Smooth muscle cell (in vitro differentiated cells): ENCODE measurements around the gene MCC. TPM values are rescaled to one million over a fixed set of nuclear protein-coding genes. Genes with fewer than 3 reads are reported as not detected.

Experiments
- DNase-seq: peaks from one replicate; lab custom pipeline; 2025; ENCODE audit not compliant: unreplicated experiment; lab: John Stamatoyannopoulos, UW
- H2AFZ ChIP-seq: fragments of 200-600 bp; sonication (generic); 2 replicates; pipeline ENCODE4 v1.6.0; 2016; ENCODE audit warnings: antibody characterized with exemption, low read depth, mild to moderate bottlenecking
- H3F3A ChIP-seq: fragments of 200-600 bp; sonication (generic); 2 replicates; pipeline ENCODE4 v1.6.0; 2017; ENCODE audit warnings: antibody characterized with exemption, low read depth
- H3K27ac ChIP-seq: fragments of 200-600 bp; sonication (generic); 2 replicates; pipeline ENCODE4 v1.5.1; 2016; ENCODE audit warnings: low read depth, mild to moderate bottlenecking
- H3K27me3 ChIP-seq: fragments of 200-600 bp; sonication (generic); 2 replicates; pipeline ENCODE4 v1.6.1; 2016; ENCODE audit warnings: low read depth, mild to moderate bottlenecking
- H3K36me3 ChIP-seq: fragments of 200-600 bp; sonication (generic); 2 replicates; pipeline ENCODE4 v1.5.1; 2016; ENCODE audit warnings: low read depth
- H3K4me1 ChIP-seq: fragments of 200-600 bp; sonication (generic); 2 replicates; pipeline ENCODE4 v1.5.1; 2016; ENCODE audit warnings: low read depth
- H3K4me2 ChIP-seq: fragments of 200-600 bp; sonication (generic); 2 replicates; pipeline ENCODE4 v1.6.0; 2016; ENCODE audit warnings: mild to moderate bottlenecking
- H3K4me3 ChIP-seq: fragments of 200-600 bp; sonication (generic); 2 replicates; pipeline ENCODE4 v1.5.1; 2016; ENCODE audit warnings: mild to moderate bottlenecking
- H3K79me2 ChIP-seq: fragments of 200-600 bp; sonication (generic); 2 replicates; pipeline ENCODE4 v1.6.0; 2016; ENCODE audit warnings: low read depth, mild to moderate bottlenecking
- H3K9ac ChIP-seq: fragments of 200-600 bp; sonication (generic); 2 replicates; pipeline ENCODE4 v1.6.0; 2016; ENCODE audit warnings: low read depth
- H3K9me3 ChIP-seq: fragments of 200-600 bp; sonication (generic); replicated peaks from 2 replicates; pipeline ENCODE4 v1.5.1; 2016; ENCODE audit warnings: low read depth
- H4K20me1 ChIP-seq: fragments of 200-600 bp; sonication (generic); 2 replicates; pipeline ENCODE4 v1.6.0; 2016; ENCODE audit warnings: low read depth
- CTCF ChIP-seq: fragments of 200-600 bp; sonication (generic); IDR thresholded peaks from 2 replicates; pipeline ENCODE4 v1.5.1; 2017; ENCODE audit warnings: borderline replicate concordance, mild to moderate bottlenecking, antibody characterized with exemption; ENCODE audit not compliant: insufficient read depth, poor library complexity, severe bottlenecking
- WGBS: methylation state at CpG from one replicate; pipeline ENCODE4 v1.1.7; 2016; ENCODE audit warnings: low lambda C conversion rate; 5-methylcytosine and 5-hydroxymethylcytosine counted together
- polyA plus RNA-seq: library from polyadenylated mRNA; unstranded; fragments of >200 nt; fragmentation: Nextera tagmentation; extraction: Ambion mirVana; gene quantifications from 2 replicates; pipeline ENCODE4 v1.2.1, GENCODE V29; 2016
- total RNA-seq: library from RNA; depleted of rRNA; stranded (reverse); fragments of >200 nt; gene quantifications from 2 replicates; pipeline ENCODE4 v1.2.3, GENCODE V29; 2014

Gene MCC
- total and polyA plus RNA-seq, 2 experiments from 2014 or later: 5.8 to 19.2 TPM

GRCh38 chr5:113188436-113188835 is 299.8 kb downstream of the MCC start:
- no peak overlapping the region for H3K4me3 ChIP-seq
- H3F3A ChIP-seq: no peaks in the 10 kb centered on the region
- H3K9me3 ChIP-seq: no peaks in the 10 kb centered on the region
- H3K79me2 ChIP-seq: peaks cover 4% of the 10 kb centered on the region
- H3K4me1 ChIP-seq: no peaks in the 10 kb centered on the region
- DNase-seq: no peak
- H2AFZ ChIP-seq: no peak overlapping the region
- no peak overlapping the region for H3K9ac ChIP-seq
- H3K4me2 ChIP-seq: no peak overlapping the region
- TF ChIP-seq CTCF: no peak
- H3K36me3 ChIP-seq: no peaks in the 10 kb centered on the region
- H3K27ac ChIP-seq: no peak overlapping the region
- H3K27me3 ChIP-seq: peaks cover 7% of the 10 kb centered on the region
- H4K20me1 ChIP-seq: peaks cover 46% of the 10 kb centered on the region

- H3K27ac ChIP-seq: no peak overlapping the region
- peaks cover 4% of the 10 kb centered on the region for H3K79me2 ChIP-seq
- peaks cover 51% of the 10 kb centered on the region for H4K20me1 ChIP-seq
- no peak overlapping the region for H3K9ac ChIP-seq
- no peak overlapping the region for H3K4me2 ChIP-seq
- no peaks in the 10 kb centered on the region for H3F3A ChIP-seq
- peaks cover 7% of the 10 kb centered on the region for H3K27me3 ChIP-seq
- H3K36me3 ChIP-seq: no peaks in the 10 kb centered on the region
- no peaks in the 10 kb centered on the region for H3K9me3 ChIP-seq
- DNase-seq: no peak
- TF ChIP-seq CTCF: no peak
- no peak overlapping the region for H2AFZ ChIP-seq
- no peaks in the 10 kb centered on the region for H3K4me1 ChIP-seq
- no peak overlapping the region for H3K4me3 ChIP-seq
- 93% methylated on average over 3 of the region's 3 CpGs for WGBS
Observed at GRCh38 chr5:113187906-113188305, 300.3 kb downstream of the MCC start.

GRCh38 chr5:113186061-113186460 is 302.2 kb downstream of the MCC start:
- Histone ChIP-seq H3K4me2 (no peak overlapping the region), H3K9ac (no peak overlapping the region), H3K36me3 (no peaks in the 10 kb centered on the region), H3K27me3 (peaks cover 7% of the 10 kb centered on the region), H3K4me3 (no peak overlapping the region), H2AFZ (no peak overlapping the region), H4K20me1 (peaks cover 54% of the 10 kb centered on the region), H3K4me1 (no peaks in the 10 kb centered on the region), H3K27ac (no peak overlapping the region), H3F3A (no peaks in the 10 kb centered on the region), H3K79me2 (peaks cover 4% of the 10 kb centered on the region), H3K9me3 (no peaks in the 10 kb centered on the region)
- no peak for DNase-seq
- no peak for TF ChIP-seq CTCF
- 89% methylated on average over 7 of the region's 7 CpGs for WGBS

GRCh38 chr5:113183694-113184093 is 304.6 kb downstream of the MCC start:
- no peaks in the 10 kb centered on the region for H3K36me3 ChIP-seq
- TF ChIP-seq CTCF: no peak
- H2AFZ ChIP-seq: no peak overlapping the region
- DNase-seq: no peak
- peaks cover 41% of the 10 kb centered on the region for H4K20me1 ChIP-seq
- no peak overlapping the region for H3K9ac ChIP-seq
- H3F3A ChIP-seq: no peaks in the 10 kb centered on the region
- 90% methylated on average over 2 of the region's 2 CpGs for WGBS
- no peak overlapping the region for H3K27ac ChIP-seq
- H3K4me2 ChIP-seq: no peak overlapping the region
- H3K79me2 ChIP-seq: peaks cover 4% of the 10 kb centered on the region
- no peak overlapping the region for H3K4me3 ChIP-seq
- H3K4me1 ChIP-seq: no peaks in the 10 kb centered on the region
- H3K9me3 ChIP-seq: no peaks in the 10 kb centered on the region
- H3K27me3 ChIP-seq: peaks cover 7% of the 10 kb centered on the region
